Glutamatergic neuron (in vitro differentiated cells): ENCODE results near the gene CRYGN. TPM values are rescaled to one million over a fixed set of nuclear protein-coding genes. Genes with fewer than 3 reads are reported as not detected.

ENCODE experiments used
- DNase-seq: peaks from one replicate; pipeline ENCODE4 v3.0.0; 2022
- H3K27ac Mint-ChIP-seq: one replicate; pipeline ENCODE4 v1.8.0; 2020; ENCODE audit warnings: mild to moderate bottlenecking, mixed read lengths, inconsistent platforms; ENCODE audit not compliant: unreplicated experiment
- H3K27me3 Mint-ChIP-seq: one replicate; pipeline ENCODE4 v1.8.0; 2020; ENCODE audit warnings: mild to moderate bottlenecking, moderate library complexity, mixed read lengths, inconsistent platforms; ENCODE audit not compliant: unreplicated experiment
- H3K36me3 Mint-ChIP-seq: one replicate; pipeline ENCODE4 v1.8.0; 2020; ENCODE audit warnings: mild to moderate bottlenecking, mixed read lengths, inconsistent platforms; ENCODE audit not compliant: unreplicated experiment
- H3K4me1 Mint-ChIP-seq: one replicate; pipeline ENCODE4 v1.8.0; 2020; ENCODE audit warnings: mild to moderate bottlenecking, low read depth, mixed read lengths, inconsistent platforms; ENCODE audit not compliant: unreplicated experiment
- H3K4me3 Mint-ChIP-seq: one replicate; pipeline ENCODE4 v1.8.0; 2020; ENCODE audit warnings: mild to moderate bottlenecking, mixed read lengths, inconsistent platforms; ENCODE audit not compliant: unreplicated experiment
- H3K9me3 Mint-ChIP-seq: one replicate; pipeline ENCODE4 v1.8.0; 2020; ENCODE audit warnings: mild to moderate bottlenecking, moderate library complexity, mixed read lengths, inconsistent platforms; ENCODE audit not compliant: unreplicated experiment
- total RNA-seq: library from RNA; stranded (reverse); fragmentation: NEBNext Ultra II Directional; extraction: Animal tissue kit (Norgen Biotek cat#: 25700); gene quantifications from one replicate; pipeline ENCODE4 v1.2.1, GENCODE V29; 2021; ENCODE audit not compliant: unreplicated experiment
- TF ChIP-seq, protein P1 (sequence below): fragments of 200-600 bp; sonication (generic); IDR thresholded peaks from one replicate; pipeline ENCODE4 v1.5.0; 2021; ENCODE audit not compliant: partially characterized antibody, unreplicated experiment

CRYGN gene
- total RNA-seq, 1 donor from 2014 or later, result not detected

GRCh38 chr7:151484971-151485707, 45.2 kb upstream of the CRYGN start:
- Mint-ChIP-seq H3K27me3 (no peaks in the 10 kb centered on the region), H3K4me1 (peaks cover 3% of the 10 kb centered on the region), H3K4me3 (no peak overlapping the region), H3K36me3 (no peaks in the 10 kb centered on the region), H3K27ac (no peak overlapping the region), H3K9me3 (no peaks in the 10 kb centered on the region)
- TF ChIP-seq, protein P1, sequence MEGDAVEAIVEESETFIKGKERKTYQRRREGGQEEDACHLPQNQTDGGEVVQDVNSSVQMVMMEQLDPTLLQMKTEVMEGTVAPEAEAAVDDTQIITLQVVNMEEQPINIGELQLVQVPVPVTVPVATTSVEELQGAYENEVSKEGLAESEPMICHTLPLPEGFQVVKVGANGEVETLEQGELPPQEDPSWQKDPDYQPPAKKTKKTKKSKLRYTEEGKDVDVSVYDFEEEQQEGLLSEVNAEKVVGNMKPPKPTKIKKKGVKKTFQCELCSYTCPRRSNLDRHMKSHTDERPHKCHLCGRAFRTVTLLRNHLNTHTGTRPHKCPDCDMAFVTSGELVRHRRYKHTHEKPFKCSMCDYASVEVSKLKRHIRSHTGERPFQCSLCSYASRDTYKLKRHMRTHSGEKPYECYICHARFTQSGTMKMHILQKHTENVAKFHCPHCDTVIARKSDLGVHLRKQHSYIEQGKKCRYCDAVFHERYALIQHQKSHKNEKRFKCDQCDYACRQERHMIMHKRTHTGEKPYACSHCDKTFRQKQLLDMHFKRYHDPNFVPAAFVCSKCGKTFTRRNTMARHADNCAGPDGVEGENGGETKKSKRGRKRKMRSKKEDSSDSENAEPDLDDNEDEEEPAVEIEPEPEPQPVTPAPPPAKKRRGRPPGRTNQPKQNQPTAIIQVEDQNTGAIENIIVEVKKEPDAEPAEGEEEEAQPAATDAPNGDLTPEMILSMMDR, result no peak
- DNase-seq, result no peak

GRCh38 chr7:151483711-151483983, 43.7 kb upstream of the CRYGN start:
- no peaks in the 10 kb centered on the region for H3K9me3 Mint-ChIP-seq
- no peak overlapping the region for H3K4me3 Mint-ChIP-seq
- no peaks in the 10 kb centered on the region for H3K36me3 Mint-ChIP-seq
- no peak overlapping the region for H3K27ac Mint-ChIP-seq
- no peak for DNase-seq
- H3K4me1 Mint-ChIP-seq, result peaks cover 3% of the 10 kb centered on the region
- TF ChIP-seq, protein P1, result no peak
- no peaks in the 10 kb centered on the region for H3K27me3 Mint-ChIP-seq

- H3K9me3 Mint-ChIP-seq, result no peaks in the 10 kb centered on the region
- no peak overlapping the region for H3K27ac Mint-ChIP-seq
- peaks cover 3% of the 10 kb centered on the region for H3K4me1 Mint-ChIP-seq
- TF ChIP-seq, protein P1, result no peak
- no peak for DNase-seq
- H3K36me3 Mint-ChIP-seq, result no peaks in the 10 kb centered on the region
- no peaks in the 10 kb centered on the region for H3K27me3 Mint-ChIP-seq
- H3K4me3 Mint-ChIP-seq, result no peak overlapping the region
These were observed 43.2 kb upstream of the CRYGN start for GRCh38 chr7:151482883-151483710.

GRCh38 chr7:151481650-151482505, 41.9 kb upstream of the CRYGN start:
- Mint-ChIP-seq H3K36me3 (no peaks in the 10 kb centered on the region), H3K4me3 (no peak overlapping the region), H3K4me1 (peaks cover 3% of the 10 kb centered on the region), H3K27me3 (no peaks in the 10 kb centered on the region), H3K27ac (no peak overlapping the region), H3K9me3 (no peaks in the 10 kb centered on the region)
- TF ChIP-seq, protein P1, result no peak
- DNase-seq, result no peak
